Neural crest cell (in vitro differentiated cells): ENCODE results near the gene ZFR2. TPM values are rescaled to one million over a fixed set of nuclear protein-coding genes. Genes with fewer than 3 reads are reported as not detected.
"Not testable (repeated sequence)": the region's sequence is repeated elsewhere in the genome, so short reads cannot be mapped to it uniquely, and the experiment has no call there.

ENCODE experiments used
- DNase-seq: peaks from one replicate; pipeline ENCODE4 v3.0.0; 2021; ENCODE audit warnings: low read depth, mixed read lengths, low spot score
- H3K27ac Mint-ChIP-seq: one replicate; pipeline ENCODE4 v1.8.0; 2021; ENCODE audit warnings: mild to moderate bottlenecking, mixed read lengths; ENCODE audit not compliant: unreplicated experiment
- H3K27me3 Mint-ChIP-seq: 2 replicates; pipeline ENCODE4 v1.8.0; 2021; ENCODE audit warnings: low read depth, mild to moderate bottlenecking, mixed read lengths
- H3K36me3 Mint-ChIP-seq: 2 replicates; pipeline ENCODE4 v1.8.0; 2021; ENCODE audit warnings: low read depth, mild to moderate bottlenecking, mixed read lengths
- H3K4me1 Mint-ChIP-seq: 2 replicates; pipeline ENCODE4 v1.8.0; 2021; ENCODE audit warnings: mixed read lengths
- H3K4me3 Mint-ChIP-seq: one replicate; pipeline ENCODE4 v1.8.0; 2021; ENCODE audit warnings: mild to moderate bottlenecking, mixed read lengths
- H3K9me3 Mint-ChIP-seq: 2 replicates; pipeline ENCODE4 v1.8.0; 2021; ENCODE audit warnings: mixed read lengths
- CTCF ChIP-seq: fragments of 200-600 bp; sonication (generic); conservative IDR thresholded peaks from 2 replicates; pipeline ENCODE4 v1.5.0; 2021; ENCODE audit warnings: antibody characterized with exemption, mild to moderate bottlenecking
- total RNA-seq: library from RNA; stranded (reverse); gene quantifications from 2 replicates; pipeline ENCODE4 v1.2.1, GENCODE V29; 2021

ZFR2 gene
- total RNA-seq, 1 donor from 2014 or later: 4.2 TPM

- Mint-ChIP-seq H3K36me3 (peaks cover 3% of the 10 kb centered on the region), H3K27me3 (peaks cover 2% of the 10 kb centered on the region), H3K27ac (peak overlapping the region; percentile 75), H3K4me1 (peaks cover 14% of the 10 kb centered on the region), H3K4me3 (no peak overlapping the region), H3K9me3 (no peaks in the 10 kb centered on the region)
- DNase-seq: no peak
- TF ChIP-seq CTCF: no peak
Measured at GRCh38 chr19:3766520-3766919, 102.3 kb downstream of the ZFR2 start.

DNA sequence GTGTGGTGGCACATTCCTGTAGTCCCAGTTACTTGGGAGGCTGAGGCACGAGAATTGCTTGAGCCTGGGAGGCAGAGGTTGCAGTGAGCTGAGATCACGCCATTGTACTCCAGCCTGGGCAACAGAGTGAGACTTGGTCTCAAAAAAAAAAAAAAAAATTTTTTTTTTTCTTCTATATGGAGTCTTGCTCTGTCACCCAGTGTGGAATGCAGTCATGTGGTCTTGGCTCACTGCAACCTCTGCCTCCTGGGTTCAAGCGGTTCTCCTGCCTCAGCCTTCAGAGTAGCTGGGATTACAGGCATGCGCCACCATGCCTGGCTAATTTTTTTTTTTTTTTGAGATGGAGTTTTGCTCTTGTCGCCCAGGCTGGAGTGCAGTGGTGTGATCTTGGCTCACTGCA, 103.1 kb downstream of the ZFR2 start:
- not testable (repeated sequence) for H3K27ac Mint-ChIP-seq

DNA sequence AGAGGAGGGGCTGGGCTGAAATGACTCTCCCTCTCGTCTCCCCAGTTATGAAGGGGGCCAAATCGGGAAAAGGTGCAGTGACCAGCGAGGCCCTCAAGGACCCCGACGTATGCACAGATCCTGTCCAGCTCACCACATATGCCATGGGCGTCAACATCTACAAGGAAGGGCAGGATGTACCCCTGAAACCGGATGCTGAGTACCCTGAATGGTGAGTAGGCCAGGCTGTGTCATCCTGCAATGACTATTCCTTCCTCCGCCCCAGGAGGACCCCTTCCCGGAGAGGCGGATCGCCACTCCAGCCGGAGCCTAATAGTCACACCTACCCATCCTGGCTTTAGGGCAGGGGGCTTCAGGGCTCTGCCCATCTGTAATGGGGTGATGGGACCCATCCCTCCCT, 103.7 kb downstream of the ZFR2 start:
- no peak for DNase-seq
- no peaks in the 10 kb centered on the region for H3K9me3 Mint-ChIP-seq
- peaks cover 3% of the 10 kb centered on the region for H3K36me3 Mint-ChIP-seq
- no peak overlapping the region for H3K27ac Mint-ChIP-seq
- H3K4me3 Mint-ChIP-seq: no peak overlapping the region
- peaks cover 2% of the 10 kb centered on the region for H3K27me3 Mint-ChIP-seq
- no peak for TF ChIP-seq CTCF
- peaks cover 20% of the 10 kb centered on the region for H3K4me1 Mint-ChIP-seq

More for the DNA sequence above, 103.1 kb downstream of the ZFR2 start:
- not testable (repeated sequence) for H3K9me3 Mint-ChIP-seq, H3K4me3 Mint-ChIP-seq, H3K36me3 Mint-ChIP-seq, H3K27me3 Mint-ChIP-seq, DNase-seq
- peaks cover 20% of the 10 kb centered on the region for H3K4me1 Mint-ChIP-seq

DNA sequence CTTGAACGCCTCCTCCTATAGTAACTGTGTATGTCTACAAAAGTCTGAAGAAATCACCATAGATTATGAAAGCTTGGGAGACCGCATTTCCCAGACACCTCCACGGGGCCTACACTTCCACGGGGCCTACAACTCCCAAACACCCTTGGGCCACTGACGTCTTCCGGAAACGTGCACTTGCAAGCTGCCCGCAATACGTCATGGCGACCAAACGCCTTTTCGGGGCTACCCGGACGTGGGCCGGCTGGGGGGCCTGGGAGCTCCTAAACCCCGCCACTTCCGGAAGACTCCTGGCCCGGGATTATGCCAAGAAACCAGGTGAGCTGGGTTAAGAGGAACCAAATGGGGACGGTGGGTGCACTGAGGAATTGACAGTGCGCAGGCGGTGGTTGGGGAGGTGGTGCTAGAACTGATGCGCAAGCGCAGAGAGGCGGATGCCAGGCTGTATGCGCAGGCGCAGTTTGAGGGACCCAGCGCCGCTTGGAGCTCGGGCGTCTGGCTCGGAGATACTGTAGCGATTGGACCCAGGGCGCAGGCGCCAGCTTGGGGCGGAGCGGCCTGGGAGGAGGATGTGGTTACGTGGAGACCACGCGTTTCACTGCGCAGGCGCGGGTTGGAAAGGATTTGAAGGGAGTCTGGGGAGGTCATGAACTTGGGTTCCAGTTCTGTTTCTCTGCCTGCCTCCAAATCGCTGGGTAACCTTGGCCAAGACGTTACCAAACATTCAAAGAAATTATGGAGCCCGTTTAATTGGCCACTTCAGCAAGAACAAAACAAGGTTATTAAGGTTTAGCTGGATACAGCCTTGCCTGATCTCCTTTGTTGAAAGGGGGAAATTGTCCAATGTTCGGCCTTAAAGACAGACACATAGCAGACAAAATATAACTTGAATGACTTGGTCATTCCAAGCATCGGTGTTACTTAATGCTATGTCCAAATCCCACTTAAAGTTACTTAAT, 106.1 kb downstream of the ZFR2 start, which contains the start of gene MRPL54:
MRPL54 (plus strand) TSS at position 182 of the 959 bp plus-strand sequence; CDS start at position 201, 19 bp downstream.
- DNase-seq: peak; percentile 99
- Mint-ChIP-seq H3K4me1 (peaks cover 20% of the 10 kb centered on the region), H3K4me3 (peak within 1 kb of the TSS; percentile 100), H3K27ac (peak within 1 kb of the TSS; percentile 100), H3K27me3 (peaks cover 2% of the 10 kb centered on the region), H3K36me3 (peaks cover 3% of the 10 kb centered on the region), H3K9me3 (no peaks in the 10 kb centered on the region)
- no peak for TF ChIP-seq CTCF

- Mint-ChIP-seq H3K9me3 (no peaks in the 10 kb centered on the region), H3K27me3 (peaks cover 2% of the 10 kb centered on the region), H3K36me3 (peaks cover 3% of the 10 kb centered on the region), H3K27ac (peak overlapping the region; percentile 92), H3K4me3 (peak overlapping the region; percentile 100), H3K4me1 (peaks cover 20% of the 10 kb centered on the region)
- no peak for DNase-seq
- no peak for TF ChIP-seq CTCF
Measured at GRCh38 chr19:3762130-3762473, 106.7 kb downstream of the ZFR2 start.
